ENCODE data around the gene ZNF500.

DNA sequence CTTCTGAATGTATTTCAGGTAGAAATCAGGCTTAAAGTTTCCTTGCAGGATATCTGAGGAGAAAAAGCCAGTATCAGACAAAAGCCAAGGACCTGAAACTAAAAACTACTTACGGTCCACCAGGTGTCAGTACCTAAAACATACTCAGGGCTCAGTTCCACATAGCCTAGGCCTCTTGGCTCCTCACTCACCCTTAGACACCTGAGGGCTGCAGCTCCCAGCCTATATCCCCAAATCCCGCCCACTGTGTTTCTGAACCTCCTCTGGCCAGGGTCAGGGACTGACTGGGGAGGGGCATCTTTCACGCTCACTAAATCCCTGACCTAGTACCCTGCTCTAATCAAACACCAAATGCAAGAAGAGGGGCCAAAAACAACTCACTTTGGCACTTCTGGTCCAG lies 44.3 kb upstream of the ZNF500 start:
- TF ChIP-seq, protein P1, sequence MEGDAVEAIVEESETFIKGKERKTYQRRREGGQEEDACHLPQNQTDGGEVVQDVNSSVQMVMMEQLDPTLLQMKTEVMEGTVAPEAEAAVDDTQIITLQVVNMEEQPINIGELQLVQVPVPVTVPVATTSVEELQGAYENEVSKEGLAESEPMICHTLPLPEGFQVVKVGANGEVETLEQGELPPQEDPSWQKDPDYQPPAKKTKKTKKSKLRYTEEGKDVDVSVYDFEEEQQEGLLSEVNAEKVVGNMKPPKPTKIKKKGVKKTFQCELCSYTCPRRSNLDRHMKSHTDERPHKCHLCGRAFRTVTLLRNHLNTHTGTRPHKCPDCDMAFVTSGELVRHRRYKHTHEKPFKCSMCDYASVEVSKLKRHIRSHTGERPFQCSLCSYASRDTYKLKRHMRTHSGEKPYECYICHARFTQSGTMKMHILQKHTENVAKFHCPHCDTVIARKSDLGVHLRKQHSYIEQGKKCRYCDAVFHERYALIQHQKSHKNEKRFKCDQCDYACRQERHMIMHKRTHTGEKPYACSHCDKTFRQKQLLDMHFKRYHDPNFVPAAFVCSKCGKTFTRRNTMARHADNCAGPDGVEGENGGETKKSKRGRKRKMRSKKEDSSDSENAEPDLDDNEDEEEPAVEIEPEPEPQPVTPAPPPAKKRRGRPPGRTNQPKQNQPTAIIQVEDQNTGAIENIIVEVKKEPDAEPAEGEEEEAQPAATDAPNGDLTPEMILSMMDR (IDR thresholded peaks at IDR 0.05; ENCODE audit: extremely low read depth in 1 of 2, insufficient read depth in 1 of 2, low read depth in 1 of 2, low read length in 2 of 2), result no peak
- no peak for TF ChIP-seq EZH2 (IDR thresholded peaks at IDR 0.05; ENCODE audit: borderline replicate concordance, low read depth, low read length, severe bottlenecking)
- no peak for TF ChIP-seq POLR2A (IDR thresholded peaks at IDR 0.05; ENCODE audit: low read depth, low read length)
- TF ChIP-seq POLR2AphosphoS5 (IDR thresholded peaks at IDR 0.05; ENCODE audit: insufficient read depth, low read depth, low read length), result no peak
